Activated naive CD4-positive, alpha-beta T cell treated with anti-CD3 and anti-CD28 coated beads, Interleukin-2, amount 50 U/mL, for 72 hours (primary cell): ENCODE data around the gene LRRC55. TPM values are rescaled to one million over a fixed set of nuclear protein-coding genes. Genes with fewer than 3 reads are reported as not detected.

ENCODE experiments used
- ATAC-seq, 2 donors: fragments of 150-1000 bp; cut with Tn5 transposase; 2 replicates each; pipeline ENCODE4 v1.10.0; 2021; ENCODE audit warnings: mild to moderate bottlenecking in 2 of 2, moderate library complexity in 2 of 2
- DNase-seq, 2 donors: peaks; one replicate each; pipeline ENCODE4 v3.0.0; 2021 to 2022; ENCODE audit warnings: low spot score in 2 of 2
- H3K27ac Mint-ChIP-seq, 2 donors: one replicate each; pipeline ENCODE4 v1.8.0; 2022; ENCODE audit warnings: mild to moderate bottlenecking in 2 of 2, mixed read lengths in 2 of 2
- H3K36me3 Mint-ChIP-seq, 2 donors: one replicate each; pipeline ENCODE4 v1.8.0; 2022; ENCODE audit warnings: mixed read lengths in 2 of 2
- H3K9me3 Mint-ChIP-seq, 2 donors: one replicate each; pipeline ENCODE4 v1.8.0; 2022; ENCODE audit warnings: mixed read lengths in 2 of 2
- total RNA-seq, 2 donors: library from RNA; stranded (reverse); gene quantifications; one replicate each; pipeline ENCODE4 v1.2.3, GENCODE V29; 2022

Gene LRRC55
- total RNA-seq, 2 donors from 2014 or later: not detected

DNA sequence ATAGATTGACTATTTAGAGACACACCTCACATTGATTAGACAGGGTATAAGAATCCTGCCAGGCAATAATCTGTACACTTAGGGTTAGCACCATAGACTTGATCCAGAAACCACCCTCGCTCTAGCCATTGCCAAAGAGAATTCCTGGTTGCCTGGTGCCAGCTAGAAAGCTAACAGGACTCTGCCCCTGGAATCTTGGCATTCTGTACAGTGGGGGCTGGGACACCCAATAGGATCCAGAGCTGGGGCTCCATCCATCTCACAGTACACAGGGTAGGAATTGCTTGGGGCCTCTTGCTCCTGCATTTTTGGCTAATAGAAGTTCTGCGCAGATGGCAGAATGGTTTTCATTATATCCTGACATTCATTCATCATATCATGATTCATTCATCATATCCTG, 58.3 kb downstream of the LRRC55 start:
- no peak overlapping the region for H3K27ac Mint-ChIP-seq
- DNase-seq (no peak), ATAC-seq (no peak)
- H3K9me3 Mint-ChIP-seq: no peaks in the 10 kb centered on the region
- H3K36me3 Mint-ChIP-seq: no peaks in the 10 kb centered on the region

DNA sequence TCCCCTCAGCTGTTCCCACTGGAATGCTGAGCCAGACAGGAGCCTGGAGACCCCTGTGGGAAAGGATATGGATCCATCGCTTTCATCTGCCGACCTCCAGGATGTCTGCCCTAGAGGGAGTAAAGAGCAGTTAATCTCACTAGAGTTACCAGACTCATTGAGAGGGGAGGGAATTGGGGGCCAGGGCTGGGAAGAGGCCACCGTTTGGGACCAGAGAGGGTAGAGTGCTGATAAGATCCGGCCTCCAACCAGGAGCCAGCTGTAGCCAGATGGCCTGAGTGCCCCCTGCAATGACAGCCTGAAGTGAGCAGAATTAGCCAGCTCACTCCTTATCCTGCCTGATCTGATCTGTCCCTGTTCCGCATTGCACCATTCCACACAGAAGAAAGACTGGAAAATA, 59.0 kb downstream of the LRRC55 start:
- no peaks in the 10 kb centered on the region for H3K36me3 Mint-ChIP-seq
- H3K27ac Mint-ChIP-seq: no peak overlapping the region
- H3K9me3 Mint-ChIP-seq: no peaks in the 10 kb centered on the region
- DNase-seq: no peak
- no peak for ATAC-seq

Other genes starting within 250 kb of the LRRC55 start
- not detected for gene OR5AK2, start 193.0 kb upstream of the LRRC55 start, total RNA-seq
- not detected for gene APLNR, start 55.3 kb downstream of the LRRC55 start, total RNA-seq
- 10 to 100 TPM in 1 of 2 donors, 1 to 10 TPM in 1; 5.6 to 17.7 TPM for gene TNKS1BP1, start 143.0 kb downstream of the LRRC55 start, total RNA-seq
- gene SSRP1, start 153.9 kb downstream of the LRRC55 start, total RNA-seq: 100 to 1,000 TPM in 1 of 2 donors, 10 to 100 TPM in 1; 59.9 to 250 TPM
- not detected for gene P2RX3, start 156.4 kb downstream of the LRRC55 start, total RNA-seq
- not detected for gene PRG3, start 199.2 kb downstream of the LRRC55 start, total RNA-seq
- 1 to 10 TPM in 1 of 2 donors, under 1 TPM in 1; 0.97 to 2.4 TPM for gene PRG2, start 208.7 kb downstream of the LRRC55 start, total RNA-seq
- gene SLC43A3, start 245.2 kb downstream of the LRRC55 start, total RNA-seq: 100 to 1,000 TPM in 1 of 2 donors, 10 to 100 TPM in 1; 68.9 to 247 TPM